ENCODE measurements around the gene GJC3. TPM values are rescaled to one million over a fixed set of nuclear protein-coding genes. Genes with fewer than 3 reads are reported as not detected.

The GJC3 gene
- total and polyA plus RNA-seq, 2 of the 13 experiments (the other 11 are each of a cell fraction or from before 2014, with no cell fraction given), result 0.75 to 1.4 TPM

- TF ChIP-seq, protein P1, sequence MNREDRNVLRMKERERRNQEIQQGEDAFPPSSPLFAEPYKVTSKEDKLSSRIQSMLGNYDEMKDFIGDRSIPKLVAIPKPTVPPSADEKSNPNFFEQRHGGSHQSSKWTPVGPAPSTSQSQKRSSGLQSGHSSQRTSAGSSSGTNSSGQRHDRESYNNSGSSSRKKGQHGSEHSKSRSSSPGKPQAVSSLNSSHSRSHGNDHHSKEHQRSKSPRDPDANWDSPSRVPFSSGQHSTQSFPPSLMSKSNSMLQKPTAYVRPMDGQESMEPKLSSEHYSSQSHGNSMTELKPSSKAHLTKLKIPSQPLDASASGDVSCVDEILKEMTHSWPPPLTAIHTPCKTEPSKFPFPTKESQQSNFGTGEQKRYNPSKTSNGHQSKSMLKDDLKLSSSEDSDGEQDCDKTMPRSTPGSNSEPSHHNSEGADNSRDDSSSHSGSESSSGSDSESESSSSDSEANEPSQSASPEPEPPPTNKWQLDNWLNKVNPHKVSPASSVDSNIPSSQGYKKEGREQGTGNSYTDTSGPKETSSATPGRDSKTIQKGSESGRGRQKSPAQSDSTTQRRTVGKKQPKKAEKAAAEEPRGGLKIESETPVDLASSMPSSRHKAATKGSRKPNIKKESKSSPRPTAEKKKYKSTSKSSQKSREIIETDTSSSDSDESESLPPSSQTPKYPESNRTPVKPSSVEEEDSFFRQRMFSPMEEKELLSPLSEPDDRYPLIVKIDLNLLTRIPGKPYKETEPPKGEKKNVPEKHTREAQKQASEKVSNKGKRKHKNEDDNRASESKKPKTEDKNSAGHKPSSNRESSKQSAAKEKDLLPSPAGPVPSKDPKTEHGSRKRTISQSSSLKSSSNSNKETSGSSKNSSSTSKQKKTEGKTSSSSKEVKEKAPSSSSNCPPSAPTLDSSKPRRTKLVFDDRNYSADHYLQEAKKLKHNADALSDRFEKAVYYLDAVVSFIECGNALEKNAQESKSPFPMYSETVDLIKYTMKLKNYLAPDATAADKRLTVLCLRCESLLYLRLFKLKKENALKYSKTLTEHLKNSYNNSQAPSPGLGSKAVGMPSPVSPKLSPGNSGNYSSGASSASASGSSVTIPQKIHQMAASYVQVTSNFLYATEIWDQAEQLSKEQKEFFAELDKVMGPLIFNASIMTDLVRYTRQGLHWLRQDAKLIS (CRISPR knock-in tag; IDR thresholded peaks at IDR 0.05), result no peak
- TF ChIP-seq RBFOX2 (IDR thresholded peaks at IDR 0.05; ENCODE audit: low read depth, low read length) (peak; percentile 57), BORCS8-MEF2B (CRISPR knock-in tag; IDR thresholded peaks at IDR 0.05) (0 out of 2 replicates have a peak, but pooled peaks have one; percentile 34), SNAI1 (CRISPR knock-in tag; IDR thresholded peaks at IDR 0.05; ENCODE audit: borderline replicate concordance) (no peak), ZFP1 (CRISPR knock-in tag; IDR thresholded peaks at IDR 0.05) (no peak), ARID4A (CRISPR knock-in tag; IDR thresholded peaks at IDR 0.05; ENCODE audit: borderline replicate concordance) (peak; percentile 53; the same call in 1 of the 2 replicates), ZNF629 (CRISPR knock-in tag; conservative IDR thresholded peaks at IDR 0.05) (no peak), ZNF234 (CRISPR knock-in tag; conservative IDR thresholded peaks at IDR 0.05) (no peak), PHF8 (CRISPR knock-in tag; IDR thresholded peaks at IDR 0.05) (peak; percentile 51), ISX (CRISPR knock-in tag; conservative IDR thresholded peaks at IDR 0.05) (no peak), HNF4A (CRISPR knock-in tag; IDR thresholded peaks at IDR 0.05) (peak; percentile 25; the same call in 1 of the 2 replicates), ZNF354B (CRISPR knock-in tag; IDR thresholded peaks at IDR 0.05) (no peak), ZNF546 (CRISPR knock-in tag; conservative IDR thresholded peaks at IDR 0.05) (no peak), CSRNP1 (CRISPR knock-in tag; IDR thresholded peaks at IDR 0.05) (peak; percentile 46; the same call in 1 of the 2 replicates), PLSCR1 (CRISPR knock-in tag; IDR thresholded peaks at IDR 0.05; ENCODE audit: borderline replicate concordance) (no peak), MYPOP (CRISPR knock-in tag; IDR thresholded peaks at IDR 0.05) (peak; percentile 41; the same call in 1 of the 2 replicates), ZNF605 (CRISPR knock-in tag; IDR thresholded peaks at IDR 0.05) (0 out of 2 replicates have a peak, but pooled peaks have one; percentile 29), SRY (CRISPR knock-in tag; IDR thresholded peaks at IDR 0.05) (no peak)
Observed at GRCh38 chr7:99928994-99929729, at the start of gene GJC3 (continued).

Data from HepG2 (cell line).